Small intestine (tissue), 7 donors: Measurements from ENCODE around the gene CDK7. TPM values are rescaled to one million over a fixed set of nuclear protein-coding genes. Genes with fewer than 3 reads are reported as not detected.

Experiments used
- DNase-seq, 2 donors: peaks; one replicate each; pipeline versions ENCODE4 v3.0.0 to v3.0.0-alpha.2; 2013
- FAIRE-seq: peaks from 2 replicates; lab custom pipeline; 2012; peaks lifted over from hg19 to GRCh38; lab: Jason Lieb, UNC
- H3K27ac ChIP-seq, 3 donors: one replicate each; pipeline ENCODE4 v1.5.1; 2013; ENCODE audit warnings: low read length in 2 of 3, mild to moderate bottlenecking in 2 of 3, control low read depth in 1 of 3, inconsistent platforms in 1 of 3, low read depth in 1 of 3, moderate library complexity in 1 of 3
- H3K27me3 ChIP-seq, 3 donors: one replicate each; pipeline ENCODE4 v1.6.1; 2013; ENCODE audit warnings: low read length in 3 of 3, inconsistent platforms in 1 of 3; ENCODE audit not compliant: control insufficient read depth in 3 of 3, insufficient read depth in 3 of 3
- H3K36me3 ChIP-seq, 3 donors: one replicate each; pipeline ENCODE4 v1.6.1; 2013; ENCODE audit warnings: low read length in 3 of 3, inconsistent platforms in 1 of 3, low read depth in 1 of 3, mild to moderate bottlenecking in 1 of 3, moderate library complexity in 1 of 3; ENCODE audit not compliant: control insufficient read depth in 3 of 3, insufficient read depth in 2 of 3
- H3K4me1 ChIP-seq, 3 donors: one replicate each; pipeline ENCODE4 v1.6.1; 2013; ENCODE audit warnings: low read length in 2 of 3, inconsistent platforms in 1 of 3, low read depth in 1 of 3, mild to moderate bottlenecking in 1 of 3, moderate library complexity in 1 of 3; ENCODE audit not compliant: control insufficient read depth in 3 of 3, insufficient read depth in 2 of 3
- H3K4me3 ChIP-seq, 3 donors: one replicate each; pipeline ENCODE4 v1.5.1; 2013; ENCODE audit warnings: low read length in 3 of 3, control low read depth in 1 of 3, inconsistent platforms in 1 of 3, low read depth in 1 of 3, mild to moderate bottlenecking in 1 of 3, moderate library complexity in 1 of 3
- H3K9me3 ChIP-seq, 2 donors: one replicate each; pipeline ENCODE4 v1.6.1; 2013; ENCODE audit warnings: low read depth in 1 of 2, low read length in 1 of 2; ENCODE audit not compliant: control insufficient read depth in 2 of 2, insufficient read depth in 1 of 2
- whole genome bisulfite sequencing, 3 donors: extraction: QIAGEN DNeasy Blood & Tissue Kit; methylation state at CpG; one replicate each; pipeline ENCODE4 v1.1.7; 2013; 5-methylcytosine and 5-hydroxymethylcytosine counted together
- polyA plus RNA-seq, 4 donors: library from polyadenylated mRNA; stranded (reverse) in 3 of 4; unstranded in 1 of 4; fragments of 200-250 nt in 3 of 4; fragments of 120-200 nt in 1 of 4; gene quantifications; one replicate each; pipeline versions ENCODE4 v1.2.1 to v1.2.3, GENCODE V29; 2013
- donor health status: healthy with polysubstance abuse.
- donor health status: control.
- donor health status: control.
- donor health status: Bipolar disorder and iron deficiency.
- donor health status: healthy.

CDK7 gene
- polyA plus RNA-seq, 4 donors: 19.7 to 38.8 (median 22.1) TPM

GRCh38 chr5:69300537-69301203, 66.0 kb downstream of the CDK7 start:
- FAIRE-seq (no peak), DNase-seq (no peak)
- no peaks in the 10 kb centered on the region for H3K4me1 ChIP-seq
- peaks cover 0 to 49% (median 9%) of the 10 kb centered on the region in 3 donors for H3K36me3 ChIP-seq
- 73 to 86% (median 79%) methylated on average over 5 of the region's 5 CpGs for WGBS, 3 donors
- no peak overlapping the region for H3K27ac ChIP-seq
- H3K4me3 ChIP-seq: no peak overlapping the region
- no peaks in the 10 kb centered on the region for H3K27me3 ChIP-seq
- H3K9me3 ChIP-seq: peaks cover 0 to 2% of the 10 kb centered on the region in 2 donors

- WGBS, 3 donors: 94 to 96% (median 96%) methylated on average over 8 of the region's 8 CpGs
- Histone ChIP-seq H3K27me3 (no peaks in the 10 kb centered on the region), H3K4me1 (no peaks in the 10 kb centered on the region), H3K27ac (no peak overlapping the region), H3K36me3 (peaks cover 0 to 36% (median 5%) of the 10 kb centered on the region in 3 donors), H3K4me3 (no peak overlapping the region), H3K9me3 (peaks cover 0 to 7% of the 10 kb centered on the region in 2 donors)
- FAIRE-seq (no peak), DNase-seq (no peak)
Measured at GRCh38 chr5:69305512-69305911, 70.8 kb downstream of the CDK7 start.

DNA sequence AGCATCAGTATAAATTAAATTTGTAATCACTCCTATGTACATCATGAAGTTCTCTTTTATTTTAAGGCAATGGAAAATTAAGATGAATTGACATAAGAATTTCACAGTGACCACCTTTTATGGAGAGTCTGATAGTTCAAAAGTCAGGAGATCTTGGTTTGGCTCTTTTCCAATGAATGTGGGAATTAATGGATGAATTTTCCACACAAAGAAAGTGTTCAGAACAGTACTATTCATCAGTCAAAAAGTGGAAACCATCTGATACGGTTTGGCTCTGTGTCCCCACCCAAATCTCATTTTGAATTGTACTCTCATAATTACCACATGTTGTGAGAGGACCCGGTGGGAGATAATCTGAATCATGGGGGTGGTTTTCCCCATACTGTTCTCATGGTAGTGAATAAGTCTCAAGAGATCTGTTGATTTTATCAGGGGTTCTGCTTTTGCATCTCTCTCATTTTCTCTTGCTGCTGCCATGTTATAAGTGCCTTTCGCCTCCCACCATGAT, 73.4 kb downstream of the CDK7 start:
- no peak overlapping the region for H3K27ac ChIP-seq
- WGBS, 3 donors: 49 to 73% (median 61%) methylated on average over 3 of the region's 3 CpGs
- peaks cover 0 to 7% of the 10 kb centered on the region in 2 donors for H3K9me3 ChIP-seq
- H3K27me3 ChIP-seq: no peaks in the 10 kb centered on the region
- no peak for FAIRE-seq
- no peak for DNase-seq
- H3K36me3 ChIP-seq: peaks cover 0 to 36% (median 5%) of the 10 kb centered on the region in 3 donors
- H3K4me1 ChIP-seq: no peaks in the 10 kb centered on the region
- no peak overlapping the region for H3K4me3 ChIP-seq

- no peak for FAIRE-seq
- no peak for DNase-seq
- 99 to 100% (median 100%) methylated on average over 5 of the region's 5 CpGs for WGBS, 3 donors
- Histone ChIP-seq H3K4me3 (no peak overlapping the region), H3K27ac (no peak overlapping the region), H3K36me3 (peaks cover 0 to 42% (median 10%) of the 10 kb centered on the region in 3 donors), H3K9me3 (peaks cover 0 to 7% of the 10 kb centered on the region in 2 donors), H3K27me3 (no peaks in the 10 kb centered on the region), H3K4me1 (no peaks in the 10 kb centered on the region)
Measured at GRCh38 chr5:69309380-69309779, 74.7 kb downstream of the CDK7 start.

DNA sequence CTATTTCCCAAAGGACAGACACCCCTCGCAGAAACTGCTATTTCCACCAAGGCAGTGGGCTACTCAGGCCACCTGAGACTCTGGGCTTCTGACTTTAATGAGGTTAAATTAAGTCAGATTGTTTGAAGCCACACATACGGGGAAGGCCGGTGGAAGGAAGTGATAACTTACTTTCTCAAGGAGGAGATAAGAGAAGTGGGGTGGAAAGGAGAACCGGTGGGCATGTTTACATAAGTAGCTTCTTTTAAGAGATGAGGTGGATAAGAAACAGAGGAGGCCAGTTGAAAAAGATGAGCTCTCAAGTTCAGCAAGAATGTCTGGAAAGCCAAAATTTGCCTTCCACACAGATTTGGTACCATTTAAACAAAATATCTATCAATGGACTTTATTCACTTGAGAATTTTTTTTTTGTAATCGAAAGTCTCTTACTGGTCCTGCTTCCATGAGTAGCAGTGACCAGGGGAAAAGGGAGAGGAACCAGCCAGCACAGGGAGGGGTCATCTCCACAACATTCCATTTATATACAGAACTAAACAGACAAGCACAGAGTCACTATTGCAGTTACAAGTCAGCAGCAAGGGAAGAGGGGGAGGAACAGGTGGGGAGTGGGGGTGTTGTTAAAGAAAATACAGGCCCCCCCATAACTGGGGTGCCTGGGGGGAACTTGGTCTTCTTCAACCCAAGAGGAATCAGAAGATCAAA, 77.9 kb downstream of the CDK7 start:
- no peaks in the 10 kb centered on the region for H3K27me3 ChIP-seq
- FAIRE-seq (no peak), DNase-seq (no peak)
- 64 to 80% (median 77%) methylated on average over 5 of the region's 5 CpGs for WGBS, 3 donors
- no peak overlapping the region for H3K4me3 ChIP-seq
- no peaks in the 10 kb centered on the region for H3K4me1 ChIP-seq
- no peak overlapping the region for H3K27ac ChIP-seq
- peaks cover 0 to 39% (median 10%) of the 10 kb centered on the region in 3 donors for H3K36me3 ChIP-seq
- H3K9me3 ChIP-seq: peaks cover 0 to 5% of the 10 kb centered on the region in 2 donors

DNA sequence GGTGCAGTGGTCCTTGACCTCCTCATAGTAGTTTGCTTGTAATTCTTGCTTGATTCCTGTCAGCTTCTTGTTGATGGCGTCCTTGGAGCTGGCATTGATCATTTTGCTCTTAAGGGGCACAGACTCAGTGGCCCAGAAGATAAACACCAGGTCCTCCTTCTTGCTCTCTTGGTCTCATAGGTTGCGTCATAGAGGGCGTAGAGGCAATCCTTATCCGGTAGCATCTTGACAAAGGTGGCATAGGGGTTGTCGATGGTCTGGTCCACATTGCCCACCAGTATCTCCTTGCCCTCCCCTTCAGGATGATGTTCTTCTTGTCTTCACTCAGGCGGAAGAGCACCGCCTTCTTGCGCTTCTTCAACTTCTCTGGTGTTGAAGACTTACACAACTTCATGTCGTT, 78.7 kb downstream of the CDK7 start:
- 97 to 99% (median 99%) methylated on average over 9 of the region's 9 CpGs for WGBS, 3 donors

DNA sequence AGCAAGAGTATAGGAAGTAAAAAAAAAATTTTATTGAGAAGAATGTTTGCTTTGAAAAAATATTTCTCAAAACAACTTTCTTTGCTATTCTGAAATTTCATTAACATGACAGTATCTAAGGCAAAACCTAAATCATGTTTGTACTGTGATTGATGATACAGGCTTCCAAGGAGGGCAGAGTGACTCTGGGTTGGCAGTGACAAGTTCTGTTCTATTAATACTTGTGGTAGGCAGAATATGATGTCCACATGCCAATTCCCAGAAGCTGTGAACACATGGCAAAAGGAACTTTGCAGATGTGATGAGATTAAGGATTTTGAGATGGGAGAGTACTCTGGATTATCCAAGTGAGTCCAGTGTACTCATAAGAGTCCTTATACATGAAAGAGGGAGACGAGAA, 81.3 kb downstream of the CDK7 start:
- no peaks in the 10 kb centered on the region for H3K27me3 ChIP-seq
- H3K4me1 ChIP-seq: no peaks in the 10 kb centered on the region
- H3K36me3 ChIP-seq: peaks cover 0 to 38% (median 7%) of the 10 kb centered on the region in 3 donors
- H3K4me3 ChIP-seq: no peak overlapping the region
- H3K9me3 ChIP-seq: no peaks in the 10 kb centered on the region
- H3K27ac ChIP-seq: no peak overlapping the region
- no peak for DNase-seq
- WGBS, 3 donors: 93 to 100% (median 94%) methylated on average over 1 of the region's 1 CpG
- no peak for FAIRE-seq

More for the DNA sequence above, 78.7 kb downstream of the CDK7 start:
- Histone ChIP-seq H3K27me3 (no peaks in the 10 kb centered on the region), H3K4me3 (no peak overlapping the region), H3K27ac (no peak overlapping the region), H3K36me3 (peaks cover 0 to 39% (median 10%) of the 10 kb centered on the region in 3 donors), H3K9me3 (peaks cover 0 to 5% of the 10 kb centered on the region in 2 donors), H3K4me1 (no peaks in the 10 kb centered on the region)
- FAIRE-seq (no peak), DNase-seq (no peak)

DNA sequence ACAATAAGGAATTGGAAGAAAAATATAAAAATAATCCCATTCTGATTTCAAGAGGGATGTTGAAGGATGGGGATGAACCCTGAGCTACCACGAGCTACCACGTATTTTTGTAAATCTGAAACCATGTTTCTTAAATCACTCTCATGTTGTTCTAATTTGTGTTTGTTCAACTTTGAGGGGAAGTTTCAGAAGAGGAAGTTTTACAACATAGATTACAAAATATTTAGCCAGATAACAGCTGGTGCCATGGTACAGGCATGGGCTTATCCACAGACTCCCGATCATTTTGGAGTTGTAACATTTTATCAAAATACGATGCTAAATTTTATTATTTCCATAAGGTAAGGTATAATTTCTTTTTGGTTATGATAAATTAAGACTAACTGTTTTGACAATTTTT, 82.7 kb downstream of the CDK7 start:
- H3K9me3 ChIP-seq: no peaks in the 10 kb centered on the region
- H3K4me3 ChIP-seq: no peak overlapping the region
- no peak overlapping the region for H3K27ac ChIP-seq
- peaks cover 0 to 32% (median 7%) of the 10 kb centered on the region in 3 donors for H3K36me3 ChIP-seq
- no peak for FAIRE-seq
- H3K4me1 ChIP-seq: no peaks in the 10 kb centered on the region
- no peak for DNase-seq
- H3K27me3 ChIP-seq: no peaks in the 10 kb centered on the region
- WGBS, 3 donors: 83 to 91% (median 90%) methylated on average over 4 of the region's 4 CpGs
